ENCODE results near the gene TM9SF3. TPM values are rescaled to one million over a fixed set of nuclear protein-coding genes. Genes with fewer than 3 reads are reported as not detected.

TM9SF3 gene
- total RNA-seq, 6 donors from 2014 or later: 30.4 to 112 (median 80.8) TPM

DNA sequence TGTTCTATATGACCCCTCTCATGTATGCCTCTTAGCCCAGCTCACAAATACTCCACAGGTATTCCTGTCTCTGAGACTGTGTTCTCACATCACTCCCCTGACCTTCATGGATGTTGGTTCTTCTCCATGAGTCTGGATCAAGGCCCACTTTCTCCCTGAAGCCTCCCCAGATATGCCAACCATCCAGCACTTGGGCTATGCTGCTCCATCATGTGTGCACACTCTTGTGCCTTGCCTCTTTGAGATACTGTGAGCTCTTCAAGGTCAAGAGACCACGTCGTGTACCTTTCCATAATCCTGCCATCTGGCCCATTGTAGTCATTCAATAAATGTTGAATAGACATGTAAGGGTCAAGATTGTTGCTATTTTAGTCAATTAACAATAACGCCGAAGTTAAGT, 30.1 kb upstream of the TM9SF3 start:
- H3K36me3 ChIP-seq: peaks cover 0 to 18% (median 2%) of the 10 kb centered on the region in 4 donors
- H3K4me3 ChIP-seq: no peak overlapping the region
- DNase-seq: no peak
- H3K27ac ChIP-seq: no peak overlapping the region
- no peak for ATAC-seq (ENCODE audit: low FRiP score in 2 of 2)
- no peaks in the 10 kb centered on the region for H3K27me3 ChIP-seq
- TF ChIP-seq EP300 (IDR thresholded peaks at IDR 0.05) (no peak), POLR2A (IDR thresholded peaks at IDR 0.05) (no peak), POLR2AphosphoS5 (IDR thresholded peaks at IDR 0.05) (no peak)
- TF ChIP-seq, protein P1, sequence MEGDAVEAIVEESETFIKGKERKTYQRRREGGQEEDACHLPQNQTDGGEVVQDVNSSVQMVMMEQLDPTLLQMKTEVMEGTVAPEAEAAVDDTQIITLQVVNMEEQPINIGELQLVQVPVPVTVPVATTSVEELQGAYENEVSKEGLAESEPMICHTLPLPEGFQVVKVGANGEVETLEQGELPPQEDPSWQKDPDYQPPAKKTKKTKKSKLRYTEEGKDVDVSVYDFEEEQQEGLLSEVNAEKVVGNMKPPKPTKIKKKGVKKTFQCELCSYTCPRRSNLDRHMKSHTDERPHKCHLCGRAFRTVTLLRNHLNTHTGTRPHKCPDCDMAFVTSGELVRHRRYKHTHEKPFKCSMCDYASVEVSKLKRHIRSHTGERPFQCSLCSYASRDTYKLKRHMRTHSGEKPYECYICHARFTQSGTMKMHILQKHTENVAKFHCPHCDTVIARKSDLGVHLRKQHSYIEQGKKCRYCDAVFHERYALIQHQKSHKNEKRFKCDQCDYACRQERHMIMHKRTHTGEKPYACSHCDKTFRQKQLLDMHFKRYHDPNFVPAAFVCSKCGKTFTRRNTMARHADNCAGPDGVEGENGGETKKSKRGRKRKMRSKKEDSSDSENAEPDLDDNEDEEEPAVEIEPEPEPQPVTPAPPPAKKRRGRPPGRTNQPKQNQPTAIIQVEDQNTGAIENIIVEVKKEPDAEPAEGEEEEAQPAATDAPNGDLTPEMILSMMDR (IDR thresholded peaks at IDR 0.05): no peak
- H3K9me3 ChIP-seq: no peaks in the 10 kb centered on the region
- WGBS, 2 donors: 76 to 81% methylated on average over 4 of the region's 4 CpGs
- H3K4me1 ChIP-seq: peaks cover 0 to 7% (median 4%) of the 10 kb centered on the region in 4 donors

DNA sequence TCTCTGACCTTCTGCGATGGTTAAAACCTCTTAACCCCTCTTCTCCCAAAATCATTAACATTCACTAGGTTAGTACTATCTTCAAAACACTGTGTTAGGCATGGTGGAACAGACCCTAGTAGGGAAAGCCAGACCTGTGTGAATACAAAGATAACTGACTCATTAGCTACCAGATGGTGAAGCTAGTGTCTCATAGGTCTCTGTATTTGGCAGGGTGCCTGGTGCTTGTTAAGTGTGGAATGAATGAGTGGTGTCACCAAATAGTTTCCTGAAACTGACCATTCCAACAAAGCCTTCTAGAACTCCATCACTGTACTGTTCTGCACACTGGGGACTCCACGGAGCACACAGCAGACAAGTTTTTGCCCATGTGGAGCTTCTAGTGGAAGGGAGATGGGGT, 27.7 kb upstream of the TM9SF3 start:
- WGBS, 2 donors: 82 to 88% methylated on average over 2 of the region's 2 CpGs

DNA sequence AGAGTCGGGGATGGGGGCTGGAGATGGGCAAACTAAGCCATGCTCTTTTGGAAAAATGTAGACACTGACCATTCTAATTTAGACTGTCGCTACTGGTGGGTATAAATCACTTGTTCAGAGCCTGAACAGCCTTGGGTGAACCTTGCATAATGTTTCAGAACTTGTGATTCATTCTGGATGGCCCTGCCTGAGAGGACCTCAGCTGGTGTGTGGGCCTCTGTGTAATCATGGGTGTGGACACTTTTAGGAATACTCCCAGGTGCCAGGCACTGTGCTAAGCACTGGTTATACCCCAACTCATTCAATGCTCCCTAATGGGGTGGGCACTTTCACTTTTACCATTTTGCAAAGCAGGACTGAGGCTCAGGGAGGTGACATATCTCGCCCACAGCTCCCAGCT, 26.8 kb upstream of the TM9SF3 start:
- DNase-seq (no peak), ATAC-seq (ENCODE audit: low FRiP score in 2 of 2) (no peak)
- no peak overlapping the region for H3K4me3 ChIP-seq
- no peak overlapping the region for H3K27ac ChIP-seq
- H3K36me3 ChIP-seq: peaks cover 0 to 16% (median 3%) of the 10 kb centered on the region in 4 donors
- no peaks in the 10 kb centered on the region for H3K9me3 ChIP-seq
- TF ChIP-seq POLR2A (IDR thresholded peaks at IDR 0.05): no peak
- TF ChIP-seq, protein P1 (IDR thresholded peaks at IDR 0.05): no peak
- no peak for TF ChIP-seq POLR2AphosphoS5 (IDR thresholded peaks at IDR 0.05)
- TF ChIP-seq EP300 (IDR thresholded peaks at IDR 0.05): no peak
- no peaks in the 10 kb centered on the region for H3K27me3 ChIP-seq
- H3K4me1 ChIP-seq: peaks cover 0 to 2% (median under 1%) of the 10 kb centered on the region in 4 donors
- WGBS, 2 donors: 84 to 89% methylated on average over 2 to 3 of the region's 3 CpGs

More for the DNA sequence above, 27.7 kb upstream of the TM9SF3 start:
- Histone ChIP-seq H3K4me3 (no peak overlapping the region), H3K27ac (no peak overlapping the region), H3K4me1 (peaks cover 0 to 7% (median 4%) of the 10 kb centered on the region in 4 donors), H3K27me3 (no peaks in the 10 kb centered on the region), H3K9me3 (no peaks in the 10 kb centered on the region), H3K36me3 (peaks cover 0 to 14% (median 0%) of the 10 kb centered on the region in 4 donors)
- no peak for DNase-seq
- ATAC-seq (ENCODE audit: low FRiP score in 2 of 2): peak in 1 of 2 donors; percentile 28
- TF ChIP-seq POLR2A (IDR thresholded peaks at IDR 0.05) (no peak), POLR2AphosphoS5 (IDR thresholded peaks at IDR 0.05) (no peak), EP300 (IDR thresholded peaks at IDR 0.05) (no peak)
- TF ChIP-seq, protein P1 (IDR thresholded peaks at IDR 0.05): no peak

DNA sequence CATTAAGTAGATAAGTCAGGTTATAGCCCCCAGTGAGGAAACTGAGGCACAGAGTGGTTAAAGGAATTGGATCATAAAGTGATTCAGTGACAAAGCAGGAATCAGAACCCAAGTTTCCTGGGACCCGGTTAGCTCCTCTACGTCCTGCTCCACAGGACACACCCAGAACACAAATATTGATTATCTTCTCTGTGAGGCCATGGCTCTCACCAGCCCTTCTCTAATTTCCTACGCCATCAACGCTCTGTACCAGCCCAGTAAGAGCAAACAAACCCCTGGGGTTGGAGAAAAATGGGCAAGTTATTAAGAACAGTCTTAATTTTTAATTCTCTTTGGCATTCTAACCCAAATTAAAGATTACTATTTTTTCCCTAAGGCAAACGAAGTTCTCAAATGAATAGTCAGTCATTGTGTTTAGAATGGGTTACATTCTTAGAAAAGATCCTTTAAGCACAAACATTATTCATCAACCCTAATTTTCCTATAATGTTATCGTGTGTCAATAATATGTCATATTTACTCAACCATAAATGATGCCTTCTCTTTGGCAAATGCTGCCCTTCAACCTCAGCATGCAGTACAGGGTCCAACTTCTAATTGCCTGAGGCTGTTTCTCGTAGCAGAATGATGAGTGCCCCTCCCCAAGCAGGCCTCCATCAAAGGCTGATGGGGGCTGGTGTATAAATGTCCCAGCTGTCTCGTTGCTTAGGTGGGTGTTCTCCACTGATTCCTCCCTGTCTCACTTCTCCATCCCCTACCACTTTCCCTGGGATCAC, 25.4 kb upstream of the TM9SF3 start:
- Histone ChIP-seq H3K27me3 (no peaks in the 10 kb centered on the region), H3K27ac (no peak overlapping the region)
- no peak for TF ChIP-seq EP300 (IDR thresholded peaks at IDR 0.05)
- TF ChIP-seq, protein P1 (IDR thresholded peaks at IDR 0.05): no peak
- no peak for TF ChIP-seq POLR2A (IDR thresholded peaks at IDR 0.05)
- no peak for TF ChIP-seq POLR2AphosphoS5 (IDR thresholded peaks at IDR 0.05)

More for the DNA sequence above, 25.4 kb upstream of the TM9SF3 start:
- no peaks in the 10 kb centered on the region for H3K9me3 ChIP-seq
- no peak overlapping the region for H3K4me3 ChIP-seq
- ATAC-seq (ENCODE audit: low FRiP score in 2 of 2): no peak
- WGBS, 2 donors: 75 to 83% methylated on average over 8 of the region's 8 CpGs
- H3K4me1 ChIP-seq: no peaks in the 10 kb centered on the region
- H3K36me3 ChIP-seq: peaks cover 0 to 15% (median 4%) of the 10 kb centered on the region in 4 donors
- DNase-seq: no peak
